ENCODE results near the gene PDK2. TPM values are rescaled to one million over a fixed set of nuclear protein-coding genes. Genes with fewer than 3 reads are reported as not detected.

Gene PDK2
- total and polyA plus RNA-seq, 9 of the 15 experiments (the other 6 are each of a cell fraction or from before 2014, with no cell fraction given) = 0.03 to 2.5 (median 1.4) TPM

- TF ChIP-seq RBM34 (IDR thresholded peaks at IDR 0.05; ENCODE audit: borderline replicate concordance, insufficient read depth, low read length) (no peak), CBX3 (IDR thresholded peaks at IDR 0.05; ENCODE audit: borderline replicate concordance in 1 of 2, low read length in 2 of 2) (no peak), BRCA1 (IDR thresholded peaks at IDR 0.05) (no peak), BRCA1 (CRISPR knock-in tag; IDR thresholded peaks at IDR 0.05) (no peak), CTCFL (IDR thresholded peaks at IDR 0.05; ENCODE audit: borderline replicate concordance, insufficient read depth, low read depth, low read length, poor library complexity, severe bottlenecking) (peak; percentile 86), RCOR1 (IDR thresholded peaks at IDR 0.05; ENCODE audit: borderline replicate concordance in 1 of 2, low read depth in 2 of 2, low read length in 2 of 2) (0 out of 4 replicates have a peak, but pooled peaks of 1 of the 2 experiments have one; percentile 10), MYC (IDR thresholded peaks at IDR 0.05; ENCODE audit: low read depth, low read length) (0 out of 2 replicates have a peak, but pooled peaks have one; percentile 35), MYC (CRISPR knock-in tag; IDR thresholded peaks at IDR 0.05; ENCODE audit: borderline replicate concordance, low read depth) (no peak), TRIM28 (IDR thresholded peaks at IDR 0.05) (no peak), KAT2B (IDR thresholded peaks at IDR 0.05; ENCODE audit: low read depth, low read length) (no peak), E2F1 (CRISPR knock-in tag; IDR thresholded peaks at IDR 0.05) (no peak), XRCC3 (IDR thresholded peaks at IDR 0.05) (no peak), PBX2 (CRISPR knock-in tag; IDR thresholded peaks at IDR 0.05; ENCODE audit: low read depth) (no peak), PBX2 (tag; conservative IDR thresholded peaks at IDR 0.05; ENCODE audit: low read depth) (no peak), BRD4 (IDR thresholded peaks at IDR 0.05) (no peak), FOXJ2 (tag; IDR thresholded peaks at IDR 0.05) (no peak), EWSR1 (IDR thresholded peaks at IDR 0.05; ENCODE audit: borderline replicate concordance, low read depth, partially characterized antibody) (no peak)
- TF ChIP-seq, protein P1, sequence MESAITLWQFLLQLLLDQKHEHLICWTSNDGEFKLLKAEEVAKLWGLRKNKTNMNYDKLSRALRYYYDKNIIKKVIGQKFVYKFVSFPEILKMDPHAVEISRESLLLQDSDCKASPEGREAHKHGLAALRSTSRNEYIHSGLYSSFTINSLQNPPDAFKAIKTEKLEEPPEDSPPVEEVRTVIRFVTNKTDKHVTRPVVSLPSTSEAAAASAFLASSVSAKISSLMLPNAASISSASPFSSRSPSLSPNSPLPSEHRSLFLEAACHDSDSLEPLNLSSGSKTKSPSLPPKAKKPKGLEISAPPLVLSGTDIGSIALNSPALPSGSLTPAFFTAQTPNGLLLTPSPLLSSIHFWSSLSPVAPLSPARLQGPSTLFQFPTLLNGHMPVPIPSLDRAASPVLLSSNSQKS (CRISPR knock-in tag; IDR thresholded peaks at IDR 0.05) = no peak
Measured at GRCh38 chr17:50149417-50150353, 54.5 kb downstream of the PDK2 start (continued).

Measured in K562 (cell line).